HEK293 (cell line): ENCODE results near the gene ASXL1.

Experiments used
- CTCF ChIP-seq: fragments of 450-650 bp; formaldehyde crosslinking; IDR thresholded peaks from 2 replicates; pipeline ENCODE4 v1.5.1; 2016; ENCODE audit warnings: missing biosample characterization, missing genetic modification characterization
- WT1 ChIP-seq: fragments of 450-650 bp; formaldehyde crosslinking; IDR thresholded peaks from 2 replicates; pipeline ENCODE4 v1.5.1; 2016; ENCODE audit warnings: missing biosample characterization, missing genetic modification characterization
- ZBTB20 ChIP-seq: fragments of 450-650 bp; formaldehyde crosslinking; IDR thresholded peaks from 2 replicates; pipeline ENCODE4 v1.5.1; 2016; ENCODE audit warnings: missing biosample characterization, missing genetic modification characterization
- ZBTB48 ChIP-seq: fragments of 450-650 bp; formaldehyde crosslinking; IDR thresholded peaks from 2 replicates; pipeline ENCODE4 v1.5.1; 2016; ENCODE audit warnings: missing biosample characterization, missing genetic modification characterization
- ZNF670 ChIP-seq: fragments of 450-650 bp; formaldehyde crosslinking; IDR thresholded peaks from 2 replicates; pipeline ENCODE4 v1.5.1; 2016; ENCODE audit warnings: missing biosample characterization, missing genetic modification characterization, low read depth

- TF ChIP-seq WT1 (tag by site-specific recombination) (no peak), CTCF (tag by site-specific recombination) (no peak), ZBTB20 (no peak), ZNF670 (tag by site-specific recombination) (no peak), ZBTB48 (tag by site-specific recombination) (no peak)
Observed at GRCh38 chr20:32458837-32459220, 100.7 kb downstream of the ASXL1 start.
